Pancreas (tissue), 10 donors: ENCODE results near the gene TET3. TPM values are rescaled to one million over a fixed set of nuclear protein-coding genes. Genes with fewer than 3 reads are reported as not detected.

Experiments used
- ATAC-seq, 4 donors: fragments of 200-7000 bp; cut with Tn5 transposase; one replicate each; pipeline versions ENCODE4 v1.8.0 to v1.9.1; 2020; ENCODE audit warnings: mild to moderate bottlenecking in 4 of 4, moderate library complexity in 4 of 4
- DNase-seq, 6 donors: peaks; one replicate each; pipeline ENCODE4 v3.0.0-alpha.2; 2020
- FAIRE-seq: peaks from 2 replicates; lab custom pipeline; 2012; peaks lifted over from hg19 to GRCh38; lab: Jason Lieb, UNC
- H3K27ac ChIP-seq, 4 donors: fragments of 200-600 bp; sonication (generic); 1 replicate in 3 of 4; 2 replicates in 1 of 4; pipeline versions ENCODE4 v1.5.0 to v1.8.0; 2020
- H3K27me3 ChIP-seq, 4 donors: fragments of 200-600 bp; one replicate each; pipeline ENCODE4 v1.8.0; 2021
- H3K36me3 ChIP-seq, 3 donors: fragments of 200-600 bp; sonication (generic) in 1 of 3; one replicate each; pipeline versions ENCODE4 v1.5.0 to v1.8.0; 2020 to 2021
- H3K4me1 ChIP-seq, 3 donors: fragments of 200-600 bp; one replicate each; pipeline ENCODE4 v1.8.0; 2021
- H3K4me3 ChIP-seq, 4 donors: fragments of 200-600 bp; sonication (generic) in 2 of 4; one replicate each; pipeline versions ENCODE4 v1.5.0 to v1.8.0; 2020 to 2021
- H3K9me3 ChIP-seq, 4 donors: fragments of 200-600 bp; one replicate each; pipeline ENCODE4 v1.8.0; 2021
- WGBS, 2 donors: extraction: QIAGEN DNeasy Blood & Tissue Kit; methylation state at CpG; one replicate each; pipeline ENCODE4 v1.1.7; 2013; 5-methylcytosine and 5-hydroxymethylcytosine counted together
- intact Hi-C, 3 donors: fragments of 100-400 bp; cut with DNase I; formaldehyde crosslinking; loops; one replicate each; pipeline versions ENCODE4 v1.11.1 to v1.14.2; 2022
- polyA plus RNA-seq, 2 donors: library from polyadenylated mRNA; stranded (reverse); fragments of 200-250 nt; gene quantifications; one replicate each; pipeline ENCODE4 v1.2.3, GENCODE V29; 2013
- total RNA-seq, 6 donors: library from RNA; stranded (reverse); fragmentation: NEBNext Ultra II Directional in 4 of 6; extraction: Animal tissue kit (Norgen Biotek cat#: 25700) in 4 of 6; gene quantifications; one replicate each; pipeline versions ENCODE4 v1.2.1 to v1.2.4, GENCODE V29; 2021 to 2023
- TF ChIP-seq, protein P1 (sequence below), 4 donors: fragments of 200-600 bp; sonication (generic) in 3 of 4; IDR thresholded peaks; one replicate each; pipeline versions ENCODE4 v1.5.0 to v1.8.0; 2021; ENCODE audit warnings: antibody characterized with exemption in 4 of 4
- donor health status: healthy with polysubstance abuse.
- donor health status: DM: no; HTN: no; CAD: no; lungs with moderate emphysema.
- donor health status: DM: no; HTN: no; CAD: no.
- donor health status: control.
- donor health status: control.
- donor health status: Bipolar disorder and iron deficiency.
- donor health status: DM: yes; HTN: yes; CAD: no.
- donor health status: DM: no; HTN: no; CAD: no.
- donor health status: DM: no; HTN: no; CAD: no.
- donor health status: DM: yes; HTN: yes; CAD: no.

TET3 gene
- total and polyA plus RNA-seq, 8 donors = 1.5 to 8.6 (median 4.8) TPM

DNA sequence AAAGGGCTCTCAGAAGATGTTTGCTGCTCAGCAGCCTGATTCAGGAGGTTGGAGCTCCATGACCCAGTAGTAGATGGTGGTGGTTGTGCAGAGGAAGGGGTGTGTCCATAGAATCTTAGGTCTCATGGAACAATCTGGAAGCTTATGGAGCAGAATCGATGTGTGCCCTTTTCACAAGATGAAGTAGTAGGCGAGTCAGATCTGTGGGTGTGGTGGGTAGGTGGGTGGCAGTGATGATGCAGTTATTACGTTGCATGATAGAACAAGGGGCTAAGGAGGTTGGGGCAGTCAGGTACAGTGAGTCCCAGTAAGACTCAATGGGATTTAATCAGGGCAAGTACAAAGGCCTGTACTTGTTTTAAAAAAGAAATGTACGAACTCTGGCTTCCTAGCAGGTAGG lies 9.1 kb downstream of the TET3 start:
- TF ChIP-seq, protein P1, sequence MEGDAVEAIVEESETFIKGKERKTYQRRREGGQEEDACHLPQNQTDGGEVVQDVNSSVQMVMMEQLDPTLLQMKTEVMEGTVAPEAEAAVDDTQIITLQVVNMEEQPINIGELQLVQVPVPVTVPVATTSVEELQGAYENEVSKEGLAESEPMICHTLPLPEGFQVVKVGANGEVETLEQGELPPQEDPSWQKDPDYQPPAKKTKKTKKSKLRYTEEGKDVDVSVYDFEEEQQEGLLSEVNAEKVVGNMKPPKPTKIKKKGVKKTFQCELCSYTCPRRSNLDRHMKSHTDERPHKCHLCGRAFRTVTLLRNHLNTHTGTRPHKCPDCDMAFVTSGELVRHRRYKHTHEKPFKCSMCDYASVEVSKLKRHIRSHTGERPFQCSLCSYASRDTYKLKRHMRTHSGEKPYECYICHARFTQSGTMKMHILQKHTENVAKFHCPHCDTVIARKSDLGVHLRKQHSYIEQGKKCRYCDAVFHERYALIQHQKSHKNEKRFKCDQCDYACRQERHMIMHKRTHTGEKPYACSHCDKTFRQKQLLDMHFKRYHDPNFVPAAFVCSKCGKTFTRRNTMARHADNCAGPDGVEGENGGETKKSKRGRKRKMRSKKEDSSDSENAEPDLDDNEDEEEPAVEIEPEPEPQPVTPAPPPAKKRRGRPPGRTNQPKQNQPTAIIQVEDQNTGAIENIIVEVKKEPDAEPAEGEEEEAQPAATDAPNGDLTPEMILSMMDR (IDR thresholded peaks at IDR 0.05) = no peak
- Histone ChIP-seq H3K27ac (no peak overlapping the region), H3K27me3 (no peaks in the 10 kb centered on the region), H3K4me3 (no peak overlapping the region), H3K4me1 (peaks cover 0 to 5% (median 0%) of the 10 kb centered on the region in 3 donors), H3K9me3 (no peaks in the 10 kb centered on the region), H3K36me3 (no peaks in the 10 kb centered on the region)
- intact Hi-C loops = no loop called here
- ATAC-seq (no peak), FAIRE-seq (no peak), DNase-seq (peak in 1 of 6 donors; percentile 6)
- 83 to 86% methylated on average over 4 of the region's 4 CpGs for WGBS, 2 donors

DNA sequence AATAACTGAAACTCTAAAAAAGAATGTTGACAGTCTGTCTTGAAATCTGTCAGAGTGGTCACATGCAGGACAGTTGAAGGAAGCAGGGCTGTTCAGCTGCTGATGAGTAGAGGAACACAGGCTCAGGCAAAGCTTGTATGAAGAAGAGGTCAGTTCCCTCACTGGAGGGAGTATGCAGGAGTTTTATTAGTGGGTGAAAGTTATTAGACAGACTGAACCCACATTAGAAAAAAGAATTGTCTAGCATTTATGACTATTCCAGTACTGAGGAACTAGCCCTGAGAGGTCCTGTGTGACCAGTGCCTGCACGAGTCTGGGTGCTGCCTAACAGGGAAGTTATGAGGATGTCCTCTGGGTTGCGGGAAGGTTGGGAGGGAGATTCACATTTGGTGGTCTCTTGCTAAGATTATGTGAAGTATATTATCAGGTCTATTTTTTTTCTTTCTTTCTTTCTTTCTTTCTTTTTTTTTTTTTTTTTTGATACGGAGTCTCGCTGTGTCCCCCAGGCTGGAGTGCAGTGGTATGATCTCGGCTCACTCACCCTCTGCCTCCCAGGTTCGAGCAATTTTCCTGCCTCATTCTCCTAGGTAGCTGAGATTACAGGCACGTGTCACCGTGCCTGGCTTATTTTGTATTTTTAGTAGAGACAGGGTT lies 9.6 kb downstream of the TET3 start:
- H3K27me3 ChIP-seq = no peaks in the 10 kb centered on the region
- ATAC-seq (peak in 1 of 4 donors; percentile 56), DNase-seq (peak in 1 of 6 donors; percentile 13), FAIRE-seq (no peak)
- TF ChIP-seq, protein P1 (IDR thresholded peaks at IDR 0.05) = no peak
- H3K4me1 ChIP-seq = peaks cover 0 to under 1% (median 0%) of the 10 kb centered on the region in 3 donors
- H3K27ac ChIP-seq = no peak overlapping the region
- no peaks in the 10 kb centered on the region for H3K9me3 ChIP-seq
- no peaks in the 10 kb centered on the region for H3K36me3 ChIP-seq
- 94 to 95% methylated on average over 6 to 8 of the region's 8 CpGs for WGBS, 2 donors
- H3K4me3 ChIP-seq = no peak overlapping the region
- intact Hi-C loops = no loop called here

DNA sequence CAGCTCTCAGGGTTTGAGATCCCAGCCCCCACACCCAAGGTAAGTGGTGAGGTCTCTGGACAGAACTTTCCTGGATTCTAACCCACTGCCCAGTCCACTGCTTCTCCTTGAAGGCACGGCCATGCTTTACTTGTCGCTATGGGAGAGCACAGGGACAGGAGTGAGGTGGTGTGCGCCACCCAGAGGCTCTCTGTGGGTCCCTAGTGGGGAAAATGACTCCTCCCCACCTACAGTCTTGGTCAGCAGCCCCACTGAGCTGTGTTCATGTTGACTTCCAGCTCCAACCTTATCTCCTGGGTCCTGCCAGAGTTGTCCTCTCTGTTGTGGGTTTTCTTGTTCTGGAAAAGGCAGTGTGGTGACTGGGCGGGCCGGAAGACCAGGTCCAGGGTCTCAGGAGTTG lies 11.1 kb downstream of the TET3 start:
- no peak for ATAC-seq
- peaks cover 0 to 6% (median 0%) of the 10 kb centered on the region in 3 donors for H3K4me1 ChIP-seq
- DNase-seq = peak in 1 of 6 donors; percentile 24
- intact Hi-C loops = no loop called here
- no peak for FAIRE-seq
- WGBS, 2 donors = 96% methylated on average over 5 of the region's 5 CpGs
- TF ChIP-seq, protein P1 (IDR thresholded peaks at IDR 0.05) = no peak
- H3K36me3 ChIP-seq = no peaks in the 10 kb centered on the region
- no peak overlapping the region for H3K4me3 ChIP-seq
- H3K27me3 ChIP-seq = no peaks in the 10 kb centered on the region
- H3K27ac ChIP-seq = no peak overlapping the region
- no peaks in the 10 kb centered on the region for H3K9me3 ChIP-seq

DNA sequence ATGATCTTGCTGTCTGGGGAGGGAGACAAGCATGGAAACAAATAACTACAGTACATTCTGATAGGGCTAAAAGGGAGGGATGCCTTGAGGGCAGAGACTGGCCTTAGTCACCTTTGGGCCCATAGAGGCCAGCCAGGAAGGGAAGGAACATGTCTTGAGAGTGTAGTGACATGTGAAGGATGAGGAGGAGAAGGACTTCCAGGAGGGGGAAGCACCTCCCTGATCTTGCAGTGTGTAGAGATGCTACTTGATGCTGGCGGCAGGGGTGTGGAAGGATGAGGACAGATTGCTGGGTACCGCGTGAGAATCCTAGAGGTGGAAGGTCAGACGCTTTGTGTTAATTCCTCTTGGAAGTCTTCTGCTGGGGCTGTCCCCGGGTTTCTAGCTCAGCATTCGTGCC lies 13.1 kb downstream of the TET3 start:
- intact Hi-C loops = no loop called here
- Histone ChIP-seq H3K27me3 (no peaks in the 10 kb centered on the region), H3K9me3 (no peaks in the 10 kb centered on the region), H3K27ac (no peak overlapping the region), H3K4me3 (no peak overlapping the region), H3K36me3 (no peaks in the 10 kb centered on the region), H3K4me1 (peaks cover 0 to 6% (median 2%) of the 10 kb centered on the region in 3 donors)
- WGBS, 2 donors = 89 to 90% methylated on average over 6 of the region's 6 CpGs
- TF ChIP-seq, protein P1 (IDR thresholded peaks at IDR 0.05) = no peak
- ATAC-seq = no peak
- DNase-seq = peak in 1 of 6 donors; percentile 9
- FAIRE-seq = no peak

DNA sequence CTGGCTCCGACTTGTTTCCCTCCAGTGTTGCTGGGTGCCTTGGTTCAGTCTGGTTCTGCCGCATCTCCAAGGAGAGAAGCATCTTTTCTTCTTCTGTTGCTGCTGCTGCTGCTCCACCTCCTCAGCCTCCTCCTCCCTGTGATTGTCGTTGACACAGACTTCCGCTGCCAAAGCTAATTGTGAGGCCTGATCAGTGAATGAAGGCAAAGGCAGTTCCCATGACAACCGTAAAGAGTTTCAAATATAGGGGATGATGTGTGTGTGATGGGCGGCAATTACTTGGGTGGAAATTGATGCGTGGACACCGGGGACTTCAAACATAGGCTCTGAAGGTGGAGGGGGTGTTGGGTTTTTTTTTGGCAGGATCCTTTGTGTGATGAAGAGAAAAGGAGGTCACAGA lies 13.7 kb downstream of the TET3 start:
- Histone ChIP-seq H3K27me3 (no peaks in the 10 kb centered on the region), H3K4me3 (no peak overlapping the region), H3K36me3 (no peaks in the 10 kb centered on the region), H3K4me1 (peaks cover 0 to 10% (median 2%) of the 10 kb centered on the region in 3 donors), H3K27ac (no peak overlapping the region), H3K9me3 (no peaks in the 10 kb centered on the region)
- no peak for FAIRE-seq
- no peak for ATAC-seq
- intact Hi-C loops = no loop called here
- TF ChIP-seq, protein P1 (IDR thresholded peaks at IDR 0.05) = no peak
- no peak for DNase-seq
- WGBS, 2 donors = 87 to 89% methylated on average over 8 of the region's 8 CpGs
